ENCODE data around the gene AXIN2.

- no peak for TF ChIP-seq CTCF (IDR thresholded peaks at IDR 0.05)
- no peak for TF ChIP-seq TCF7L2 (IDR thresholded peaks at IDR 0.05; ENCODE audit: low read depth, low read length)
- TF ChIP-seq POLR2AphosphoS5 (IDR thresholded peaks at IDR 0.05; ENCODE audit: low read depth, low read length) = no peak
Measured at GRCh38 chr17:65588181-65588808, 26.8 kb upstream of the AXIN2 start.
